HepG2 (cell line): ENCODE measurements around the gene RORC. TPM values are rescaled to one million over a fixed set of nuclear protein-coding genes. Genes with fewer than 3 reads are reported as not detected.
A peak's percentile ranks its signal among the peaks of the same experiment; 100 is the strongest.

ENCODE experiments used
- AFF4 ChIP-seq: sonication (generic); formaldehyde crosslinking; IDR thresholded peaks from 2 replicates; pipeline ENCODE4 v1.4.0; 2020; ENCODE audit warnings: missing genetic modification reagents
- DMAP1 ChIP-seq: IDR thresholded peaks from 2 replicates; pipeline ENCODE4 v1.6.1; 2016
- GATAD1 ChIP-seq: IDR thresholded peaks from 2 replicates; pipeline ENCODE4 v1.6.1; 2016; ENCODE audit warnings: missing genetic modification reagents, missing compliant biosample characterization
- HMG20A ChIP-seq: IDR thresholded peaks from 2 replicates; pipeline ENCODE4 v1.6.1; 2016; ENCODE audit warnings: borderline replicate concordance
- MTF1 ChIP-seq: sonication (generic); formaldehyde crosslinking; IDR thresholded peaks from 2 replicates; pipeline ENCODE4 v1.5.0; 2020; ENCODE audit warnings: missing genetic modification reagents
- NFE2L1 ChIP-seq: sonication (generic); formaldehyde crosslinking; IDR thresholded peaks from 2 replicates; pipeline ENCODE4 v1.4.0; 2020; ENCODE audit warnings: missing genetic modification reagents, mild to moderate bottlenecking, borderline replicate concordance
- SRSF4 ChIP-seq: fragments of 200-400 bp; formaldehyde crosslinking; IDR thresholded peaks from one replicate; pipeline ENCODE4 v1.6.1; 2018; ENCODE audit warnings: mild to moderate bottlenecking, low read depth, low read length, moderate library complexity; ENCODE audit not compliant: poor library complexity, severe bottlenecking
- TAF1 ChIP-seq: sonication (generic); formaldehyde crosslinking; IDR thresholded peaks from 2 replicates; pipeline ENCODE4 v1.4.0; 2020; ENCODE audit warnings: missing genetic modification reagents
- TOPORS ChIP-seq: sonication (generic); formaldehyde crosslinking; IDR thresholded peaks from 2 replicates; pipeline ENCODE4 v1.8.0; 2023; ENCODE audit warnings: mild to moderate bottlenecking, missing genetic modification reagents
- ZNF143 ChIP-seq: sonication (generic); formaldehyde crosslinking; IDR thresholded peaks from 2 replicates; pipeline ENCODE4 v1.4.0; 2020; ENCODE audit warnings: missing genetic modification reagents
- ZNF160 ChIP-seq: sonication (generic); formaldehyde crosslinking; IDR thresholded peaks from 2 replicates; pipeline ENCODE4 v1.8.0; 2022; ENCODE audit warnings: mild to moderate bottlenecking, inconsistent platforms, missing genetic modification reagents
- ZNF510 ChIP-seq: sonication (generic); formaldehyde crosslinking; IDR thresholded peaks from 2 replicates; pipeline ENCODE4 v1.4.0; 2020; ENCODE audit warnings: low read depth, mild to moderate bottlenecking, missing genetic modification reagents
- ZNF570 ChIP-seq: sonication (generic); formaldehyde crosslinking; IDR thresholded peaks from 2 replicates; pipeline ENCODE4 v1.4.0; 2020; ENCODE audit warnings: mild to moderate bottlenecking, missing genetic modification reagents, borderline replicate concordance
- ZNF577 ChIP-seq: sonication (generic); formaldehyde crosslinking; IDR thresholded peaks from 2 replicates; pipeline ENCODE4 v1.4.0; 2020; ENCODE audit warnings: mild to moderate bottlenecking, low read depth, missing genetic modification reagents, borderline replicate concordance
- ZNF724P ChIP-seq: sonication (generic); formaldehyde crosslinking; IDR thresholded peaks from 2 replicates; pipeline ENCODE4 v1.8.0; 2022; ENCODE audit warnings: missing genetic modification reagents, borderline replicate concordance
- ZNF775 ChIP-seq: sonication (generic); formaldehyde crosslinking; IDR thresholded peaks from 2 replicates; pipeline ENCODE4 v1.4.0; 2020; ENCODE audit warnings: missing genetic modification reagents, mild to moderate bottlenecking, moderate library complexity, borderline replicate concordance
- ZNF800 ChIP-seq: sonication (generic); formaldehyde crosslinking; IDR thresholded peaks from 2 replicates; pipeline ENCODE4 v1.4.0; 2020; ENCODE audit warnings: missing genetic modification reagents
- ZNF891 ChIP-seq: sonication (generic); formaldehyde crosslinking; IDR thresholded peaks from 2 replicates; pipeline ENCODE4 v1.5.0; 2020; ENCODE audit warnings: mild to moderate bottlenecking, missing genetic modification reagents
- polyA plus RNA-seq, 8 experiments: library from polyadenylated mRNA; depleted of rRNA in 3 of 8; stranded (reverse) in 7 of 8; unstranded in 1 of 8; fragments of >200 nt; fragmentation: Illumina TruSeq in 4 of 8; extraction: Trizol in 4 of 8; gene quantifications; 2 replicates each; pipeline versions ENCODE4 v1.2.1 to v1.2.3, GENCODE V29; 2011 to 2016; ENCODE audit warnings: low read depth in 4 of 8, missing spikeins in 1 of 8, mixed read lengths in 1 of 8; ENCODE audit not compliant: insufficient read depth in 1 of 8
- total RNA-seq, 5 experiments: library from RNA; depleted of rRNA; stranded (reverse); fragments of >200 nt; fragmentation: Illumina TruSeq; extraction: Trizol; gene quantifications; 2 replicates each; pipeline ENCODE4 v1.2.3, GENCODE V29; 2016; ENCODE audit warnings: low read depth in 1 of 5
- TF ChIP-seq, protein P1 (sequence below): sonication (generic); formaldehyde crosslinking; IDR thresholded peaks from 2 replicates; pipeline ENCODE4 v1.4.0; 2020; ENCODE audit warnings: missing genetic modification reagents

The RORC gene
- total and polyA plus RNA-seq, 2 of the 13 experiments (the other 11 are each of a cell fraction or from before 2014, with no cell fraction given): 2.5 to 6.5 TPM

DNA sequence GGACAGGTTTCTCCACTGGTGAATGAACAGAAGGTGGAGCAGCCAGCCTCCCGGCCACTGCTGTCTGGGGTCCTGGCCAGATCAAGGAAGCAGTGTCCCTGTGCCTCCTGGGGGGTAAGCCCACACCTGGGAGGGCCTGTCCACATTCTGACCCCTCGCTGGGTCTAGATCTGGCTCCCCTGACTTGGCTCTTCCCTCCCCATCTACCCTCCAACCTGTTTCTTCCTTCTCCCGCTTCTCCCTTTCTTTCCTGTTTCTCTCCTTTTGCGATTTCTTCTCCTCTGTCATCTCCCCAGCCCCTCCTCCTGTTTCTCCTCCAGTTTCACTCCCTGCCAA lies 378 bp downstream of the RORC start (continued):
- TF ChIP-seq AFF4 (no peak), ZNF570 (CRISPR knock-in tag) (no peak), HMG20A (no peak), TAF1 (CRISPR knock-in tag) (no peak), ZNF775 (0 out of 2 replicates have a peak, but pooled peaks have one; percentile 64), ZNF800 (CRISPR knock-in tag) (no peak), SRSF4 (no peak), ZNF510 (CRISPR knock-in tag) (no peak), ZNF577 (CRISPR knock-in tag) (no peak), ZNF143 (CRISPR knock-in tag) (no peak), TOPORS (no peak), ZNF160 (CRISPR knock-in tag) (no peak), MTF1 (CRISPR knock-in tag) (no peak), DMAP1 (no peak), ZNF891 (CRISPR knock-in tag) (no peak), GATAD1 (no peak), NFE2L1 (CRISPR knock-in tag) (peak; percentile 61; the same call in 1 of the 2 replicates), ZNF724P (CRISPR knock-in tag) (0 out of 2 replicates have a peak, but pooled peaks have one; percentile 56)
- TF ChIP-seq, protein P1, sequence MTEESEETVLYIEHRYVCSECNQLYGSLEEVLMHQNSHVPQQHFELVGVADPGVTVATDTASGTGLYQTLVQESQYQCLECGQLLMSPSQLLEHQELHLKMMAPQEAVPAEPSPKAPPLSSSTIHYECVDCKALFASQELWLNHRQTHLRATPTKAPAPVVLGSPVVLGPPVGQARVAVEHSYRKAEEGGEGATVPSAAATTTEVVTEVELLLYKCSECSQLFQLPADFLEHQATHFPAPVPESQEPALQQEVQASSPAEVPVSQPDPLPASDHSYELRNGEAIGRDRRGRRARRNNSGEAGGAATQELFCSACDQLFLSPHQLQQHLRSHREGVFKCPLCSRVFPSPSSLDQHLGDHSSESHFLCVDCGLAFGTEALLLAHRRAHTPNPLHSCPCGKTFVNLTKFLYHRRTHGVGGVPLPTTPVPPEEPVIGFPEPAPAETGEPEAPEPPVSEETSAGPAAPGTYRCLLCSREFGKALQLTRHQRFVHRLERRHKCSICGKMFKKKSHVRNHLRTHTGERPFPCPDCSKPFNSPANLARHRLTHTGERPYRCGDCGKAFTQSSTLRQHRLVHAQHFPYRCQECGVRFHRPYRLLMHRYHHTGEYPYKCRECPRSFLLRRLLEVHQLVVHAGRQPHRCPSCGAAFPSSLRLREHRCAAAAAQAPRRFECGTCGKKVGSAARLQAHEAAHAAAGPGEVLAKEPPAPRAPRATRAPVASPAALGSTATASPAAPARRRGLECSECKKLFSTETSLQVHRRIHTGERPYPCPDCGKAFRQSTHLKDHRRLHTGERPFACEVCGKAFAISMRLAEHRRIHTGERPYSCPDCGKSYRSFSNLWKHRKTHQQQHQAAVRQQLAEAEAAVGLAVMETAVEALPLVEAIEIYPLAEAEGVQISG (CRISPR knock-in tag): no peak
